ENCODE measurements around the gene LPIN1. TPM values are rescaled to one million over a fixed set of nuclear protein-coding genes. Genes with fewer than 3 reads are reported as not detected.

The LPIN1 gene
- total RNA-seq, 1 donor from 2014 or later: 13.8 TPM

GRCh38 chr2:11705063-11705462 lies 41.4 kb upstream of the LPIN1 start:
- DNase-seq (ENCODE audit: low spot score in 2 of 2): no peak
- intact Hi-C loops (cut with DNase I): no loop called here
- Histone ChIP-seq H3K27ac (no peak overlapping the region), H3K36me3 (no peaks in the 10 kb centered on the region), H3K4me1 (no peaks in the 10 kb centered on the region), H3K9me3 (no peaks in the 10 kb centered on the region), H3K27me3 (no peaks in the 10 kb centered on the region), H3K4me3 (no peak overlapping the region)
- no peak for TF ChIP-seq CTCF (IDR thresholded peaks at IDR 0.05)

GRCh38 chr2:11705711-11706110 lies 40.7 kb upstream of the LPIN1 start:
- TF ChIP-seq CTCF (IDR thresholded peaks at IDR 0.05): no peak
- H3K36me3 ChIP-seq: no peaks in the 10 kb centered on the region
- H3K27me3 ChIP-seq: no peaks in the 10 kb centered on the region
- DNase-seq (ENCODE audit: low spot score in 2 of 2): no peak
- H3K9me3 ChIP-seq: no peaks in the 10 kb centered on the region
- H3K27ac ChIP-seq: no peak overlapping the region
- intact Hi-C loops (cut with DNase I): no loop called here
- peaks cover 0 to under 1% of the 10 kb centered on the region in 2 donors for H3K4me1 ChIP-seq
- H3K4me3 ChIP-seq: no peak overlapping the region

GRCh38 chr2:11708106-11708505 lies 38.3 kb upstream of the LPIN1 start:
- no peaks in the 10 kb centered on the region for H3K36me3 ChIP-seq
- peaks cover 4 to 12% of the 10 kb centered on the region in 2 donors for H3K4me1 ChIP-seq
- intact Hi-C loops (cut with DNase I): no loop called here
- H3K27ac ChIP-seq: no peak overlapping the region
- H3K27me3 ChIP-seq: no peaks in the 10 kb centered on the region
- H3K9me3 ChIP-seq: no peaks in the 10 kb centered on the region
- no peak for TF ChIP-seq CTCF (IDR thresholded peaks at IDR 0.05)
- no peak for DNase-seq (ENCODE audit: low spot score in 2 of 2)
- H3K4me3 ChIP-seq: no peak overlapping the region

- TF ChIP-seq CTCF (IDR thresholded peaks at IDR 0.05): no peak
- Histone ChIP-seq H3K27ac (peak overlapping the region; percentile 5 to 73), H3K4me3 (no peak overlapping the region)
Observed at GRCh38 chr2:11709293-11709692, 37.1 kb upstream of the LPIN1 start.

GRCh38 chr2:11710210-11710609 lies 36.2 kb upstream of the LPIN1 start:
- Histone ChIP-seq H3K4me3 (no peak overlapping the region), H3K27me3 (no peaks in the 10 kb centered on the region), H3K36me3 (no peaks in the 10 kb centered on the region), H3K27ac (peak overlapping the region; percentile 58 to 73), H3K4me1 (peaks cover 4 to 12% of the 10 kb centered on the region in 2 donors), H3K9me3 (no peaks in the 10 kb centered on the region)
- DNase-seq (ENCODE audit: low spot score in 2 of 2): peak in 1 of 2 donors; percentile 77
- intact Hi-C loops (cut with DNase I): loop anchor here (2.0 kb wide), 1 partner anchor 29 kb away; no protein-coding TSS in a partner anchor
- no peak for TF ChIP-seq CTCF (IDR thresholded peaks at IDR 0.05)

More at GRCh38 chr2:11709293-11709692, 37.1 kb upstream of the LPIN1 start:
- H3K9me3 ChIP-seq: no peaks in the 10 kb centered on the region
- no peaks in the 10 kb centered on the region for H3K36me3 ChIP-seq
- intact Hi-C loops (cut with DNase I): no loop called here
- H3K27me3 ChIP-seq: no peaks in the 10 kb centered on the region
- peaks cover 4 to 12% of the 10 kb centered on the region in 2 donors for H3K4me1 ChIP-seq
- no peak for DNase-seq (ENCODE audit: low spot score in 2 of 2)

Measured in ascending aorta (tissue), 2 donors.